ENCODE measurements around the gene CDKL1. TPM values are rescaled to one million over a fixed set of nuclear protein-coding genes. Genes with fewer than 3 reads are reported as not detected.

The CDKL1 gene
- total and polyA plus RNA-seq, 2 donors (not counting 3 experiments of a cell fraction or from before 2014, with no cell fraction given): 2.6 to 9.7 TPM

DNA sequence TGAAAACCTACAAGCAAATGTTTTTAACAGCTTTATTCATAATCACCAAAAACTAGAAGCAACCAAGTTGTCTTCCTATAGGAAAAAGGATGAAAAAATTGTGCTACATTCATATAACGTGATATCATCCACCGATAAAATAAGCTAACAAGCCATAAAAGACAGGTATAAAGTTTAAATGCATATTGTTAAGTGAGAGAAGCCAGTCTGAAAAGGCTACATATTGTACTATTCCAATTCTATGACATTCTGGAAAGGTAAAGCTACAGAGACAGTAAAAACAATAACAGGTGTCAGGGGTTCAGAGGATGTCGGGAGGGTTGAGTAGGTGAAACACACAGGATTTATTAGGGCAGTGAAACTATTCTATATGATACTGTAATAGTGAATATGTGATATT, 22.7 kb downstream of the CDKL1 start:
- Histone ChIP-seq H3K79me2 (ENCODE audit: control insufficient read depth, insufficient read depth, low read length) (no peaks in the 10 kb centered on the region), H4K20me1 (replicated peaks; ENCODE audit: control insufficient read depth, extremely low read depth, insufficient read depth, low read length) (no peaks in the 10 kb centered on the region), H3K9me3 (replicated peaks; ENCODE audit: control insufficient read depth, insufficient read depth, low read length) (no peaks in the 10 kb centered on the region), H3K27me3 (ENCODE audit: control insufficient read depth in 2 of 2, insufficient read depth in 2 of 2, low read length in 2 of 2) (no peaks in the 10 kb centered on the region), H3K9me1 (replicated peaks; ENCODE audit: control insufficient read depth, extremely low read depth, insufficient read depth, low read length) (no peaks in the 10 kb centered on the region), H3K9ac (replicated peaks; ENCODE audit: extremely low read depth, insufficient read depth, low read length) (no peak overlapping the region), H2AFZ (ENCODE audit: low read depth, low read length) (no peak overlapping the region), H3K4me2 (ENCODE audit: insufficient read depth, low read length) (no peak overlapping the region), H3K4me3 (replicated peaks in 1 of 3; ENCODE audit: insufficient read depth in 1 of 3, low read depth in 1 of 3, low read length in 3 of 3) (no peak overlapping the region), H3K36me3 (ENCODE audit: control insufficient read depth in 2 of 2, extremely low read depth in 1 of 2, insufficient read depth in 2 of 2, low read length in 2 of 2) (no peaks in the 10 kb centered on the region), H3K27ac (ENCODE audit: insufficient read depth, low read depth, low read length) (no peak overlapping the region), H3K4me1 (ENCODE audit: control insufficient read depth, extremely low read depth, insufficient read depth, low read length) (no peaks in the 10 kb centered on the region)
- intact Hi-C loops (cut with micrococcal nuclease): no loop called here
- BruUV-seq (replicated peaks): no TSS peak
- dilution Hi-C loops (cut with MboI; ENCODE audit: extremely low pct_ligation_motif_present, low sequenced_read_pairs): no loop called here
- FAIRE-seq: no peak
- POLR2A ChIA-PET: no interaction called here
- CTCF ChIA-PET: interaction anchor here (0.6 to 1.6 kb wide), 3 partner anchors 9 to 53 kb away, joined by 3 to 7 read pairs (median 3); no protein-coding TSS in a partner anchor
- no peak for DNase-seq (ENCODE audit: low read depth, low spot score)
- TF ChIP-seq EZH2 (IDR thresholded peaks at IDR 0.05; ENCODE audit: borderline replicate concordance, low read depth, low read length, severe bottlenecking): no peak

DNA sequence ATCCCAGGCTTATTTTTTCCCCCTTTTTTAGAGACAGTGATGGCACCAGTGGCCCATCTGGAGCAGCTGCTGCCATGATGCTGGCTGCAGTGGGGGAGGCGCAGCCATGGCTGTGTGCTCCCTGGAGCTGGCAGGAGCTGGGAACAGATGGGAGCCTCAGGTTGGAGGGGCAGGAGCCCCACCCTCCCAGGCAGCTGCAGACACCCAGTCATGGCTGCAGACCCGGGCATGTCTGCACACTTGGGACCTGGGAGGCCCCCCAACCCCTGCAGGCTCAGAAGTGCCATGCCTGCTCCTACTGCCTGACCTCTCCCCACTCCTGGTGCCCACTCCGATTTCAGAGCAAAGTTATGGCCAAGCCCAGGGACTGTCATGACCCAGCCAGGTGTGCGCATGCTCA, 25.1 kb downstream of the CDKL1 start:
- no peaks in the 10 kb centered on the region for H3K4me1 ChIP-seq (ENCODE audit: control insufficient read depth, extremely low read depth, insufficient read depth, low read length)
- CTCF ChIA-PET: no interaction called here

More for the DNA sequence above, 25.1 kb downstream of the CDKL1 start:
- no peaks in the 10 kb centered on the region for H3K9me3 ChIP-seq (replicated peaks; ENCODE audit: control insufficient read depth, insufficient read depth, low read length)
- DNase-seq (ENCODE audit: low read depth, low spot score) (no peak), FAIRE-seq (no peak)
- H3K4me2 ChIP-seq (ENCODE audit: insufficient read depth, low read length): no peak overlapping the region
- H2AFZ ChIP-seq (ENCODE audit: low read depth, low read length): no peak overlapping the region
- H3K4me3 ChIP-seq (replicated peaks in 1 of 3; ENCODE audit: insufficient read depth in 1 of 3, low read depth in 1 of 3, low read length in 3 of 3): no peak overlapping the region
- H3K79me2 ChIP-seq (ENCODE audit: control insufficient read depth, insufficient read depth, low read length): no peaks in the 10 kb centered on the region
- H3K9ac ChIP-seq (replicated peaks; ENCODE audit: extremely low read depth, insufficient read depth, low read length): no peak overlapping the region
- H3K27me3 ChIP-seq (ENCODE audit: control insufficient read depth in 2 of 2, insufficient read depth in 2 of 2, low read length in 2 of 2): no peaks in the 10 kb centered on the region
- no TSS peak for BruUV-seq (replicated peaks)
- H3K9me1 ChIP-seq (replicated peaks; ENCODE audit: control insufficient read depth, extremely low read depth, insufficient read depth, low read length): no peaks in the 10 kb centered on the region
- no peaks in the 10 kb centered on the region for H3K36me3 ChIP-seq (ENCODE audit: control insufficient read depth in 2 of 2, extremely low read depth in 1 of 2, insufficient read depth in 2 of 2, low read length in 2 of 2)
- dilution Hi-C loops (cut with MboI; ENCODE audit: extremely low pct_ligation_motif_present, low sequenced_read_pairs): no loop called here
- intact Hi-C loops (cut with micrococcal nuclease): no loop called here
- H3K27ac ChIP-seq (ENCODE audit: insufficient read depth, low read depth, low read length): no peak overlapping the region
- POLR2A ChIA-PET: no interaction called here
- no peaks in the 10 kb centered on the region for H4K20me1 ChIP-seq (replicated peaks; ENCODE audit: control insufficient read depth, extremely low read depth, insufficient read depth, low read length)
- TF ChIP-seq POLR2A (IDR thresholded peaks at IDR 0.05; ENCODE audit: low read depth, low read length) (no peak), MYC (IDR thresholded peaks at IDR 0.05; ENCODE audit: low read depth, low read length) (no peak), EZH2 (IDR thresholded peaks at IDR 0.05; ENCODE audit: borderline replicate concordance, low read depth, low read length, severe bottlenecking) (no peak), POLR2AphosphoS5 (IDR thresholded peaks at IDR 0.05; ENCODE audit: insufficient read depth, low read depth, low read length) (no peak), JUN (IDR thresholded peaks at IDR 0.05; ENCODE audit: borderline replicate concordance, insufficient read depth, insufficient read length, low read depth) (no peak), FOS (IDR thresholded peaks at IDR 0.05; ENCODE audit: borderline replicate concordance, insufficient read depth, low read length) (no peak), GATA2 (IDR thresholded peaks at IDR 0.05; ENCODE audit: insufficient read depth, insufficient read length, low read depth, low read length) (no peak)
- TF ChIP-seq, protein P1, sequence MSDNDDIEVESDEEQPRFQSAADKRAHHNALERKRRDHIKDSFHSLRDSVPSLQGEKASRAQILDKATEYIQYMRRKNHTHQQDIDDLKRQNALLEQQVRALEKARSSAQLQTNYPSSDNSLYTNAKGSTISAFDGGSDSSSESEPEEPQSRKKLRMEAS (IDR thresholded peaks at IDR 0.05; ENCODE audit: insufficient read depth, insufficient read length): no peak
- TF ChIP-seq, protein P2, sequence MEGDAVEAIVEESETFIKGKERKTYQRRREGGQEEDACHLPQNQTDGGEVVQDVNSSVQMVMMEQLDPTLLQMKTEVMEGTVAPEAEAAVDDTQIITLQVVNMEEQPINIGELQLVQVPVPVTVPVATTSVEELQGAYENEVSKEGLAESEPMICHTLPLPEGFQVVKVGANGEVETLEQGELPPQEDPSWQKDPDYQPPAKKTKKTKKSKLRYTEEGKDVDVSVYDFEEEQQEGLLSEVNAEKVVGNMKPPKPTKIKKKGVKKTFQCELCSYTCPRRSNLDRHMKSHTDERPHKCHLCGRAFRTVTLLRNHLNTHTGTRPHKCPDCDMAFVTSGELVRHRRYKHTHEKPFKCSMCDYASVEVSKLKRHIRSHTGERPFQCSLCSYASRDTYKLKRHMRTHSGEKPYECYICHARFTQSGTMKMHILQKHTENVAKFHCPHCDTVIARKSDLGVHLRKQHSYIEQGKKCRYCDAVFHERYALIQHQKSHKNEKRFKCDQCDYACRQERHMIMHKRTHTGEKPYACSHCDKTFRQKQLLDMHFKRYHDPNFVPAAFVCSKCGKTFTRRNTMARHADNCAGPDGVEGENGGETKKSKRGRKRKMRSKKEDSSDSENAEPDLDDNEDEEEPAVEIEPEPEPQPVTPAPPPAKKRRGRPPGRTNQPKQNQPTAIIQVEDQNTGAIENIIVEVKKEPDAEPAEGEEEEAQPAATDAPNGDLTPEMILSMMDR (IDR thresholded peaks at IDR 0.05; ENCODE audit: extremely low read depth in 1 of 2, insufficient read depth in 1 of 2, low read depth in 1 of 2, low read length in 2 of 2): no peak

All from endothelial cell of umbilical vein (primary cell).